Measurements from ENCODE around the gene EFNA5. TPM values are rescaled to one million over a fixed set of nuclear protein-coding genes. Genes with fewer than 3 reads are reported as not detected.

EFNA5 gene
- total and polyA plus RNA-seq, 2 of the 13 experiments (the other 11 are each of a cell fraction or from before 2014, with no cell fraction given), result not detected

- Histone ChIP-seq H3K4me2 (ENCODE audit: low read depth, low read length) (no peak overlapping the region), H3K27me3 (ENCODE audit: control insufficient read depth in 1 of 2, insufficient read depth in 2 of 2, low read length in 2 of 2) (no peaks in the 10 kb centered on the region; a peak in 1 of 5 replicates), H3K36me3 (replicated peaks in 1 of 2; ENCODE audit: control insufficient read depth in 1 of 2, insufficient read depth in 2 of 2, low read length in 2 of 2) (no peaks in the 10 kb centered on the region), H3K4me1 (ENCODE audit: insufficient read depth, low read length) (no peaks in the 10 kb centered on the region), H3K9me3 (ENCODE audit: low read length) (no peaks in the 10 kb centered on the region), H3K4me3 (replicated peaks in 1 of 3; ENCODE audit: insufficient read depth in 1 of 3, low read depth in 2 of 3, low read length in 3 of 3) (no peak overlapping the region), H3K27ac (ENCODE audit: extremely low read length, insufficient read depth, low read length) (no peak overlapping the region), H2AFZ (ENCODE audit: low read length) (no peak overlapping the region), H4K20me1 (ENCODE audit: insufficient read depth, low read length) (no peaks in the 10 kb centered on the region), H3K9ac (ENCODE audit: insufficient read depth, low read depth, low read length) (no peak overlapping the region), H3K79me2 (ENCODE audit: insufficient read depth, low read length) (no peaks in the 10 kb centered on the region)
- 44% methylated on average over 7 of the region's 7 CpGs for WGBS (ENCODE audit: low lambda C conversion rate)
- TF ChIP-seq MAF1 (CRISPR knock-in tag; IDR thresholded peaks at IDR 0.05; ENCODE audit: borderline replicate concordance) (no peak), ARID5B (CRISPR knock-in tag; IDR thresholded peaks at IDR 0.05) (no peak), THYN1 (CRISPR knock-in tag; IDR thresholded peaks at IDR 0.05; ENCODE audit: borderline replicate concordance, low read depth) (no peak), SMAD9 (CRISPR knock-in tag; IDR thresholded peaks at IDR 0.05) (no peak), TEAD2 (CRISPR knock-in tag; IDR thresholded peaks at IDR 0.05) (no peak), NKX3-1 (CRISPR knock-in tag; IDR thresholded peaks at IDR 0.05) (no peak), ZNF570 (CRISPR knock-in tag; IDR thresholded peaks at IDR 0.05; ENCODE audit: borderline replicate concordance) (no peak), GABPA (IDR thresholded peaks at IDR 0.05; ENCODE audit: low read depth, low read length) (no peak), GABPA (CRISPR knock-in tag; IDR thresholded peaks at IDR 0.05; ENCODE audit: low read depth) (no peak)
- ChIA-PET POLR2A (no interaction called here), CTCF (ENCODE audit: low intra/inter-chr PET ratio, low total read pairs) (no interaction called here)
- no TSS peak for BruUV-seq (replicated peaks)
- ATAC-seq, result no peak
- no peak for DNase-seq (ENCODE audit: low spot score)
- in situ Hi-C loops (cut with HindIII; ENCODE audit: extremely low pct_ligation_motif_present, low pct_unique_long_range_greater_than_20kb), result no loop called here
- FAIRE-seq, result no peak
- intact Hi-C loops (cut with micrococcal nuclease; ENCODE audit: unreplicated experiment), result no loop called here
Measured at GRCh38 chr5:107515521-107516080, 155.1 kb downstream of the EFNA5 start.

Data from HepG2 (cell line).